AG08396 (cell line): ENCODE measurements around the gene TRNP1.
"Not testable (repeated sequence)": the region's sequence is repeated elsewhere in the genome, so short reads cannot be mapped to it uniquely, and the experiment has no call there.

Source experiments
- DNase-seq: peaks from one replicate; pipeline ENCODE4 v3.0.0; 2012; ENCODE audit warnings: low spot score, mixed read lengths

TRNP1 gene, protein sequence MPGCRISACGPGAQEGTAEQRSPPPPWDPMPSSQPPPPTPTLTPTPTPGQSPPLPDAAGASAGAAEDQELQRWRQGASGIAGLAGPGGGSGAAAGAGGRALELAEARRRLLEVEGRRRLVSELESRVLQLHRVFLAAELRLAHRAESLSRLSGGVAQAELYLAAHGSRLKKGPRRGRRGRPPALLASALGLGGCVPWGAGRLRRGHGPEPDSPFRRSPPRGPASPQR

DNA sequence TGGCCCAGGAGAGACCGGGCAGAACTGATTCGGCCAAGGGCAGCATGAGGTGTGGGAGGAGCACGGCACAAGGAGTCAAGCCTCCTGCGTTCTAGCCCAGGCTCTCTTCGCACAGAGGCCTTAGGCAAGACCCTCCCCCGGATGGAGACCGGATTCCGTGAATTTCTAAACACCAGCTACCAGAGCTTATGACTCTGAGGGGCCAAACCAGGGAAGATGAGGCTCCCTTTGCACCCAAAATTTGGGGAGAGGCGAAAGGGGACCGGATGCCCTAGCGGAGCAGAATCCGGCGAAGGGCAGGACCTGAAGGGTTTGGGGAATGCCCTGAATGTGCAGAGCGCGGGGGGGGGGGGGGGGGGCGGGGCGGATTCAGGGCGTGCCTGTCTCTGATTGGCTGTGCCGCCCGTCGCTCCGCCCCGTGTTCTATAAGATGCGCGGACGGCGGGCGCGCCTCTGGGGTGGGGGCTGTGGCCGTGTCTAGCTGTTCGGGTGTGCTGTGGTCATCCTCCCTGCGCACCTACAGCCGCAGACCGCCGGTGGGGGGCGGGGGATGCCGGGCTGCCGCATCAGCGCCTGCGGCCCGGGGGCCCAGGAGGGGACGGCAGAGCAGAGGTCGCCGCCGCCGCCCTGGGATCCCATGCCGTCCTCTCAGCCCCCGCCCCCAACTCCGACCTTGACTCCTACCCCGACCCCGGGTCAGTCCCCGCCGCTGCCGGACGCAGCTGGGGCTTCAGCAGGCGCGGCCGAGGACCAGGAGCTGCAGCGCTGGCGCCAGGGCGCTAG is at the start of gene TRNP1:
TSS of gene TRNP1 (plus strand) at position 456 of the 783 bp plus-strand sequence. CDS start at position 551, 95 bp downstream.
- peak; percentile 97 for DNase-seq

DNA sequence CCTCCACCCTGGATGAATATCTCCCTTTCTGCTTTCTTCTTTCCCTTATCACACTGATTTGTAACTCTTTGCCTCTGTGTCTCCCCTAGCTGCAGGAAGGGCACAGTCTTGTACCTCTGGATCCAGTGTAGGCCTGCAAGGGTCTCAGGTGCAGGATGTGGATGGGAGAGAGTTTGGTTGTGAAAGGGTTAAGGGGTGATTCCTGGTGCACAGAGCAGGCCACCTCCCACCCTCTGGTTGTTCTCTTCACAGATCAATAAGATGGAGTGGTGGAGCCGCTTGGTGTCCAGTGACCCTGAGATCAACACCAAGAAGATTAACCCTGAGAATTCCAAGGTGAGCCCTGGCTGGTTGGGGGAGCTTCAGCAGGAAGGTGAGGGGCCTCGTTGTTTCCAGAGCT is 48.4 kb upstream of the TRNP1 start:
- DNase-seq, result no peak

DNA sequence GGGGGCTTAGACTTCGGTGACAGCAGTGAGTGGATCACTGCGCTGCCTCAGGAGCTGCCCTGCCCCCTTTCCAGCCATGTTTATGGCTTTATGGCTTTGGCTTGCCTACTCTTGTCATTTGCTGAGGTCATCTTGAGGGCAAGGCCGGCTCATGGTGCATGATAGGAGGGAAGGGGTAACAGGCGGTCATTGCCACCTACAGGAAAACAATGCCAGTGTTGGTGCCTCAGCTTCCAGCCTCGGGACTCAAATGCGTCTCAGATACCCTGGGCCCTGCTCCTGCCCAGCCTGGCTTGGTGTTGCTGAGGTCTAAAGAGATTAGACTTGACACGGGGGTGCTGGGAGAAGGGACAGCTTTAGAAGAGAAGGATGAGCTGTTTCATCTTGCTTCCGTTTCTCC is 47.8 kb upstream of the TRNP1 start:
- DNase-seq, result no peak

DNA sequence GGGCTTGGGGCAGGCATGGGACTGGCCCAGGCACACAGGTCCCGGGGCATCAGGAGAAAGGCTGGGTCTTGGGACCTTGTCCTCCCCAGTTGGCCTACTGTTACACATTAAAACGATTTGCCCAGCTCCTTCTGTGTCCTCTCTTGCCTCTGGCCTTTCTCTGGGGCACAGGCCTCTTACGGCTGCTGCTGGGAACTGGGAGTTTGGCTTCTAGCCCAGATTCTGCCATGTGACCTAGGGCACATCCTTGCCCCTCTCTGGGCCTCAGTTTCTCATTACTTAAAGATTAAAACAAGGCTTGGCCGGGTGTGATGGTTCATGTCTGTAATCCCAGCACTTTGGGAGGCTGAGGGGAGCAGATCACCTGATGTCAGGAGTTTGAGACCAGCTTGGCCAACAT is 47.2 kb upstream of the TRNP1 start:
- no peak for DNase-seq

DNA sequence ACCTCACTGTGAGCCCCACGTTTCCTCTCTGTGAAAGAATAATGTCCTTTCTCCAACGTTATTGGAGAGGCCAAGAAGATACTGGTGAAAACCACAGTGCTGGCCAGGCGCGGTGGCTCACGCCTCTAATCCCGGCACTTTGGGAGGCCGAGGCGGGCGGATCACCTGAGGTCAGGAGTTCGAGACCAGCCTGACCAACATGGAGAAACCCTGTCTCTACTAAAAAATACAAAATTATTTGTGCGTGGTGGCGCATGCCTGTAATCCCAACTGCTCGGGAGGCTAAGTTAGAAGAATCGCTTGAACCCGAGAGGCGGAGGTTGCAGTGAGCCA is 44.8 kb upstream of the TRNP1 start:
- not testable (repeated sequence) for DNase-seq

DNA sequence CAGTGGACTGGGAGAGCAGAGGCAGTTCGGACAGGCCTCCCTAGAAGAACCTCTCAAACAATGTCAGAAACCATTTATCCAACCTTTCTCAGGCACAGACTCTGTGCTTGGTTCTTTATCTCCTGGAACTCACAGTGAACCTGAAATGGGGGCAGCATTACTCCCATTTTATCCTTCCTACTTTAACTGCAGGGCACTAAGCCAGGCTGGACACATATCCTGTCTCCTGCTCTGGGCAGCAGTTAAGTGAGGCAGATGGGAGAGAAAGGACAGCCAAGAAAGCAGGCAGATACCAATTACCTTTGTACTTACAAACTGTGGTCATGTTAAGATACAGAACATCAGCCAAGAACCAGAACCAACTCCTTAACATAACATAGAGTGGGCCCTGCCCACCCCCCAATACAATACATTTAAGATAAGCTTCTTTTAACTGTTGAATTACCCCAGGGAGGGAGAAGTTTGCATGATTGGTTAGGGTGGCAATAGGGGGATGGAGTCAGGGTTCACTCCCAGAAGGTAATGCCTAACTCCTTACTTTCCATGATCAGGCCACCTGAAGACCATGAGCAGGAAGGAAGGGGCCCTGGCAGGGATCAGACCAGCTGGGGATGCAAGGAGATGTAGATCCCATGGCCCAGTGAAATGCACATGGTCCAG is 44.1 kb upstream of the TRNP1 start:
- DNase-seq, result no peak

DNA sequence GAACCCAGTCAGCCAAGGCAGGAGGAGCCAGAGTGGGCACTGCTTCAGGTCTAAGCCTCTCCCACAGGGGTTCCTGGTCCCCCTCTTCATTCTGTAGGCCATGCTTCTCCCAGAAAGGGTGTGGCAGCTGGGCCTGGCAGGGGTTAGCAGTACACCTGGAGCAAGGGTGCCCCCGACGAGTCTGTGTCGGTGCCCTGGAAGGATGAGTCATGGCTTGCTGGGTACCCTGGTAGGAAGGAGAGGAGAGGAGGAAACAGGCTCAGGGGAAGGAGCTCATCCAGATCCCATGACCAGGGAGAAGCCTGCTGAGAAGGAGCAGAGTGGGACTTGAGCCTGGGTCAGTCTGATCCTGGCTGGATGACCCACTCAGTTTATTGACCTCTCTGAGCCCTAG is 43.6 kb upstream of the TRNP1 start:
- no peak for DNase-seq

DNA sequence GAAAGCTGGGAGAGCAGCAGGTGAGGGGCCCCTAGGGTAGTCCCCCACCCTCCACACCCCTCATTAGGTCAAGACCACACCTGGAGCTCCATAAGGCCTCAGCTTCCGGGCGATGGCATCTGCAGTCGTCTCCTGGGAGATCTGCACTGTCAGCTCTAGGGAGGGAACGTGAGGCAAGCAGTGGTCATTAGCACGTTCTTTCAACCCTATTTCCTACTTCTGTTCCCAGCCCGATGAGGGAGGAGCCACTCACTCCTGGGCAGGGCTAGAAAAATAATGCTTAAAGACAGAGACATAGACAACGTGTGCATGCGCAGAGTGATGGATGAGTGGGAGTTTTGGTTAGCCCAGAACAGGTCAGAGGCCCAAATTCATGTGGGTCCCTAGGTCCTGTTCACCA is 42.9 kb upstream of the TRNP1 start:
- DNase-seq, result no peak

DNA sequence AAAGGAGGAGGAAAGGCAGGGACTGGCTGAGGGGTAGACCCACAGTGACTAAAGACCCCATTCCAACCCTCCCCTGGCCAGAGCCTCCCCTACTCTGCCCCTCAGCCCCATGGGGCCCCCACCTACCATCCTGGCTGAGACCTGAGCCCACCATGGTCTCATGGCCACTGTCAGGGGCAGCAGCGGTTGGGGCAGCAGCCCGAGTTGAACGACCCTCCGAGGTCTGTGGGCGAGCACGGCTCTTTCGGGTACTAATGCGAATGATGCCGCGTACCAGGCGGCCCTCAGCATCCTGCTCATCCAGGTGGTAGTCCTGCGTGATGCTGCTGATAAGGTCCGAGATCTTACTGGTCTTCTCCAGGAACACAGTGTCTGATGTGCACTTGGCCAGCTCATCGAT is 42.3 kb upstream of the TRNP1 start:
- no peak for DNase-seq

DNA sequence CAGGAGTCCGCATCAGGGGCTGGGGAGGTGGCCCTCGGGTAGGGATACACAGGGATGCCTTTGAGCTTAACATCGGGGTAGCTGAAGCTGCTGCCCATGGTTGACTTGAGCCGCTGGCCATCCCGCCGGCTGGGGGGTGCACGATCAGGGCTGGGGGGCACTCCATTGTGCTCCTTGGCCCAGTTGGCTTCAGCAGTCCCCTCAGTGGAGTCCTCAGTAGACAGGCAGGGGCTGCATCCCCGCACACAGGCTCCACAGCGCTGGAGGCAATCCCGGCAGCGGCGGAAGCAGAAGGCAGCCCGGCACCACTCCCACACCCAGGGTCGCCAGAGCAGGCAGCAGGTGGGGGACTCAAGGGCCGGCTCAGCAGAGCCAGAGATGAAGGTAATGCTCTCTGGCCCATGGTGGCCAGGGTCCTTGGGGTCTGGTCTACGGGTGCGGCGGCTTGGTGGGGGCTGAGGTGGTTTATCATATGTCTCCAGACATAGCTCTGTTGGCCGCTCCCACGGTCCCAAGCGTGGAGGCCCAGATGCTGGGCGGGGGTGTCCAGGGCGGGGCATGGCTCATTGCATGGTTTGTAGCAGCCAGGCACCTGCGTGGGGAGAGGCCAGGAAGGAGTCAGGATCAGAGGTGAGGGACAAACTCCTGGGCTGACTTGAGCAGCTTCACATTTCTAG is 41.5 kb upstream of the TRNP1 start:
- no peak for DNase-seq

DNA sequence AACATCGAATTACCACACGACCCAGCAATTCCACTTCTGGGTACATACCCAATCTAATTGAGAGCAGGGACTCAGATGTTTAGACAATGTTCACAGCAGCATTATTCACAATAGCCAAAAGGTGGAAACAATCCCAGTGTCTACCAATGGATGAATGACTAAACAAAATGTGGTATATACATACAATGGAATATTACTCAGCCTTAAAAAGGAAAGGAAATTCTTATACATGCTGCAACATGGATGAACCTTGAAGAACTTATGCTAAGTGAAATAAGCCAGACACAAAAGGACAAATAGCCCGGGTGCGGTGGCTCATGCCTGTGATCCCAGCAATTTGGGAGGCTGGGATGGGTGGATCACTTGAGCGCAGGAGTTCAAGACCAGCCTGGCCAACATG is 40.1 kb upstream of the TRNP1 start:
- no peak for DNase-seq

DNA sequence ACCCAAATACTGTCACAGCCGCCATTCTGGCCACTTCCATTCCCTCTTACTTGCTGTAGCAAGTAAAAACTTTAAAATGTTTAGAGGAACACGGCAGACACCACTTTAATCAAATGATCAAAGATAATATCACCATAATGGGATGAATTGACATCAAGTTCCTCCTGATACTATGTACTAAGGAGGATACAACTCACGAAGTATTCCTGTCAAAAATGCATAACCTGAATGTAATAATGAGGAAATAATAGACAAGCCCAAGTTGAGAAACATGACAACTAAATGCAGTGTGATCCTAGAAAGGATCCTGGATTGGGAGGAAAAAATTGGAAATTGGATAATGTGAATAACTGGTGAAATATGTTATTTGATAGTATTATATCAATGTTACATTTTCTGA is 37.2 kb upstream of the TRNP1 start:
- no peak for DNase-seq

DNA sequence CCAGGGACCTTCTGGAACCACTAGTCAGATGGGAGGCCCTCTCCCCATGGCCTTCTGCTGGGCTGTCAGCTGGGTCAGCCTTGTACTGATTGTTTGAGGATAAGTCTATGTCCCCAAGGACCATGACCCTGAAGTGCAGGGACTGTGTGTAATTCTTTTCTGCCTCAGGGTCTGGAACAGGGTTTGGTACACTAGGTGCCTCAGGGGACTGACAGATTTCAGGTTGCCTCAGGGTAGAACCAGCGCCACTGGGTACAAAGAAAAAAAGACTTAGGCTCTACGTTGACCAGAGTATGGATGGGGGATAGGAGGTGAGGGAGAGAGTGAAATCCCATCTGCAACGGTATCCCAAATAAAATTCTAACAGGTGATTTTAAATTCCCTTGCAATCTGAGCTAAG is 36.2 kb upstream of the TRNP1 start:
- no peak for DNase-seq

DNA sequence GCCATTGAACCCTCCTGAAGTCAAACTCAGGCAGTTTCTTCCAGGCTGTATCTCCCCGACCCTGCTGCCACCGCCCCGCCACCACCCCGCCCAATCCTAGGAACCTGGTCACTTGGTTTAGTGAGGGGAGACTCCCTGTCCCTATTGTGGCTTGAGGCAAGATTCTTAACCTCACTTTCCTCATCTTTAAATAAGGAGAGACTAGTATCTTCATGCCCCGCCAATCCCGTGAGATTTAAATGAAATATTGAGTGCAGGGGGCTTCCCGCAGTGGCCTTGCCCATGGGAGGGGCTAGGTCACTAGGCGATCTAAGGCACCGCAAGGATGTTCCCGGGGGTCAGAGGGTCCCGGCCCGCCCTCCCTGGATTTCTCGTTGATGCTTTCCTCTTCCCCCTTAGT is 34.2 kb upstream of the TRNP1 start:
- no peak for DNase-seq

DNA sequence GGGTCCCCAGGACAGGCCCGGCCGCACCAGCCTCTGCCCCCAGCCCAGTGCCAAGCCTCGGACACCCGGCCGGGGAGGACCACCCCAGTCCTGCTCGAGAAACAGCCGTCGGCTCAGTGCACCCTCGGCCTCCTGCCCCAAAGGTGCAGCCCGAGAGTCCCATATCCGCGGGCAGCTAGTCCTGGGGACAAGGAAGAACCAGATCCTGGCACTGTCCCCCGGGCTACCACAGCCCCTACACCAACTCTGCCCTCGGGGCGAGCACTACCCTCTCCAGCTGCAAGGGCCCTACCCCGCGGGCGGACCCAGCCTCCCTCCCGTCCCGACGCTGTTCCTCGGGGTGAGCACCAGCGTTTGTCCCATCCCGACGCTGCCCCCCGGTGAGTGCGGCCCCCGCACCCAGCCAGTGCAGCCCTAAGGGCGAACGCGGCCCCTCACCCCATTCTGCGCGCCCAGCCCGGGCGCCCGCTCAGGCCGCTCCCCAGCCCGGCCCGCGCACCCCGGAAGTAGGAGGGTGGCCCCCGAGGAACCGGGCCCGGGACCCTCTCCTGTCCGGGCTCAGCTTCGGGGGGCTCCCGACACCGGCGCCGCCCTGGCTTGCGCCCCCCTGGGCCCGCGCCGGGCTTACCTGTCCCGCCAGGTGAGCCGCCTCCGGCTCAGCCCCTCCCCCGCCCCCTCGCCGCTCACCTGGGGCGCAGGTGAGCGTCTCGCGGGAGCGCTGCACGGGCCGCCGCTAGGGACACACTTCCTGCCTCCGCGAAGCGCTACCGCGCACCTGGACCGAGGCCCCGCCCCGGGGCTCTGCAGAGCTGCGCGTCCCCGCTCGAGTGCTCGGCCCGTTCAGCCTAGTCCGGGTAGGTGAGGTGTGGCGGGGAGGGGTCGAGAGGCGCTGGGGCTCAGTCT is 33.5 kb upstream of the TRNP1 start, which contains the start of gene KDF1:
TSS of gene KDF1 (minus strand) at position 747 of the 903 bp plus-strand sequence. CDS start 8,088 bp downstream, outside the sequence.
- peak; percentile 32 for DNase-seq

DNA sequence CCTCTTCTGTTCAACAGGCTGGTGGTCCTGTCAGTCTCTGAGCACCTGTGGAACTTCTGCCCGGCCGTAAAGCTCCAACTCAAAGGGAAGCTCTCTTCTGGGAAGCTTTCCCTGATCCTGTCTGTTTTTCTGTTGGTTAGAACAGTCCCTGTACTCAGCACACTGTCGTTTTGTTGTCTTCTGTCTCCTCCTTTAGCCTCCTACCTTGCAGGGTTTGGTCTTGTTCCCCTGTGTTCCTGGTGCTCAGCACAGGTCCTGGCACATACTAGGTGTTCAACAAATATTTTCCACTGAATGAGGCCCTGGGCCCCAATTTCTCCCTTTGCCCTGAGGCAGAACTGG is 32.9 kb upstream of the TRNP1 start:
- DNase-seq, result no peak

DNA sequence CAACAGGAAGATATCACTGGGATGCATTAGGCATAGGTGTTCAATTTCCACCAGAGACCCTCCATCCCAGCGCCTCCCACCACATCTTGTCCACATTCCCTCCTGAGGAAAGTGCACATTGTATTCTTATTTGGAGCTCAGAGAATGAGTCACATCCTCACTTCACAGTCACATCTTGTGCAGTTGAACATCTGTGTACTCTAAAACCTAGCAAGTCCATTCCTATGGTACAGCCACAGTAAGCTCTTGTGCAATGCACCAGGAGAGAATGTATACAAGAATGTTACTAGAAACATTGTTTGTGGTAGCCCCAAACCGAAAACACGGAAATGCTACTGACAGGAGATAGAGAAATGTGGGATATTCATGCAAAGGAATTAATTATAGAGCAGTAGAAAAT is 31.7 kb upstream of the TRNP1 start:
- peak; percentile 91 for DNase-seq

DNA sequence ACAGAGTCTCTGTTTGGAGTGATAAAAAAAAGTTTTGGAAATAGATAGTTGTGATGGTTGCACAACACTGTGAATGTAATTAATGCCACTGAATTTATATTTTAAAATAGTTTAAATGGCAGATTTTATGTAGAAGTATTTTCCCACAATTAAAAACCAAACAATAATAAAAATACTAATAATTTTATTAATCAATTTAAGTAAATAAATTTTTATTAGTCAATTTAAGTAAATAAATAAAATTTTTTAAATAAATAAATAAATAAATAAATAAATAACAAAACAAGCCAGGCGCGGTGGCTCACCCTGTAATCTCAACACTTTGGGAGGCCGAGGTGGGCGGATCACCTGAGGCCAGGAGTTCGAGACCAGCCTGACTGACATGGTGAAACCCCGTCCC is 28.3 kb upstream of the TRNP1 start:
- DNase-seq, result no peak

DNA sequence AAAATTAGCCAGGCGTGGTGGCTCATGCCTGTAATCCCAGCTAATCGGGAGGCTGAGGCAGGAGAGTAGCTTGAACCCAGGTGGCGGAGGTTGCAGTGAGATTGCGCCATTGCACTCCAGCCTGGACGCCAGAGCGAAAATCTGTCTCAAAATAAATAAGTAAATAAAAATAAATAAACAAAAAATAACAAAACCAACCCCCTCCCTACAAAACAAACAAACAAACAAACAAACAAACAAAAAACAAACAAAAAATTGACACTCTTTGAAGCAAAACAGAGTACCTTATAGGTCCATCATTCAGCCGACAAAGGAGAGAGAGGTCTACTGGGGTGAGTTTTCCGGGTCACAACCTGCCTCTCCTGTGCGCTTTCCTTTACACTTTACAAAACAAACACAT is 27.9 kb upstream of the TRNP1 start:
- no peak for DNase-seq

DNA sequence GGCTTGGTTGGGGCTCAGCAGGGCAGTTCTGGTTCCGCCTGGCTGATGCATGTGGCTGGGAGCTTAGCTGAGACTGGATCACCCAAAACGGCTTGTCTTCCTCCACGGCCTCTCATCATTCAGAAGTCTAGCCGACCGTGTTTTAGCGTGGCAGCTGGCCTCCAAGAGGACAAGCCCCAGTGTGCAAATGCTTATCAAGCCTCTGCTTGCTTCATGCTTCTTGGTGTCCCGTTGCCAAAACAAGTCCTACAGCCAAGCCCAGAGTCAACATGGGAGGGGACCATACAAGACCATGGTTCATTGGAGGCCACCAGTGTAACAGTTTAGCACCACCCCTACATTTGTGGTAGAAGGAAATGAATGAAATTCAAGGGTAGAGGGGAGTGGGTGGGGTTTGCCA is 22.7 kb upstream of the TRNP1 start:
- no peak for DNase-seq

DNA sequence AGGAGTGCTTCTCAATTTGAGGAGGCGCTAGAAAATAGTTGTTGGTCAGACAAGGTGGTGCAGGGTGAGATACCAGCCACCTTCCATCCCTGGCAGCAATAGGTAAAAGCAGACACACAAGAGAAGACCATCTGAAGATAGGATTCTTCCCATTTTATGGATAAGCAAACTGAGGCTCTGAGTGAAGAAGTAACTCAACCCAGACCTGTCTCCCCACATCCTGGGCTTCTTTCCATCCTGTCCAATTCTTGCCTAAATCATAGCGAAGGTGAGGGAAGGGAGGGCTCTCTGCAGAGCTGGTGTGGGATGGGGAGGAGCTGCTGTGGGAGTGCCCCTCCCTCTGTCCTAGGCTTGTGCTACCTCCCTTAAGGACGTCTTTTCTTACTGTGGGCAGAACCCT is 21.9 kb upstream of the TRNP1 start:
- DNase-seq, result no peak

DNA sequence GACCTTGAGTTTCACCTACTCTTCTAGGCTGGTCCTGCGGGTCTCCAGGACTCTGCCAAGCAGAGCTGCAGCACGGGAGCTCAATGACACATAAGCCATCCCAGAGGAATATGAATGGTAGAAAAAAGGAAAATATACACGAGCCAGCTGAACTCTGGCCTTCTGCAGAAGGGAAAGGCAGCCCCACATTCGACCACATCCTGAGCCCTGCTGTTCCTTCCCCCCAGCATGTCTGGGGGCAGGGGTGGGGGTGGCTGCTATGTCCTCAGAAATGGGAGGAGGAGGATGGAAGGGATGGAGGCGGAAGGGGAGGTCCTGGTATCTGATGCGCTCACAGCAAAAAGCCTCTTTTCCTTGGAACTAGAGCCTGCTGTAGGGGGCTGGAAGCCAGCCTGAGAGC is 21.1 kb upstream of the TRNP1 start:
- no peak for DNase-seq
